CD4-positive, CD25-positive, alpha-beta regulatory T cell (primary cell): Measurements from ENCODE around the gene WNT5A. TPM values are rescaled to one million over a fixed set of nuclear protein-coding genes. Genes with fewer than 3 reads are reported as not detected.
A peak's percentile ranks its signal among the peaks of the same experiment; 100 is the strongest.

Source experiments
- ATAC-seq, 2 donors: fragments of 150-1000 bp; cut with Tn5 transposase; one replicate each; pipeline ENCODE4 v1.10.0; 2021; ENCODE audit warnings: low read depth in 2 of 2, moderate number of reproducible peaks in 2 of 2, moderate library complexity in 1 of 2
- DNase-seq, 3 donors: peaks; one replicate each; pipeline versions ENCODE4 v3.0.0 to v3.0.0-alpha.2; 2012 to 2022; ENCODE audit warnings: mixed read lengths in 1 of 3
- H3K27ac ChIP-seq: one replicate; pipeline ENCODE4 v1.7.0; 2013; ENCODE audit warnings: mild to moderate bottlenecking, low read length; ENCODE audit not compliant: insufficient read depth, poor library complexity, severe bottlenecking
- H3K27me3 ChIP-seq: one replicate; pipeline ENCODE4 v1.7.0; 2013; ENCODE audit warnings: low read length; ENCODE audit not compliant: control insufficient read depth, insufficient read depth
- H3K36me3 ChIP-seq: one replicate; pipeline ENCODE4 v1.7.0; 2013; ENCODE audit warnings: mild to moderate bottlenecking, low read length, moderate library complexity; ENCODE audit not compliant: control insufficient read depth, insufficient read depth
- H3K4me1 ChIP-seq: 2 replicates; pipeline ENCODE4 v1.7.0; 2013; ENCODE audit warnings: mild to moderate bottlenecking, low read length; ENCODE audit not compliant: insufficient read depth, control insufficient read depth, poor library complexity, severe bottlenecking
- H3K4me3 ChIP-seq: one replicate; pipeline ENCODE4 v1.7.0; 2013; ENCODE audit warnings: low read depth, mild to moderate bottlenecking, low read length, moderate library complexity
- H3K9me3 ChIP-seq, 2 experiments: 1 replicate in 1 of 2; 2 replicates in 1 of 2; pipeline ENCODE4 v1.7.0; 2013; ENCODE audit warnings: low read length in 2 of 2, mild to moderate bottlenecking in 1 of 2, moderate library complexity in 1 of 2; ENCODE audit not compliant: control insufficient read depth in 2 of 2
- H3K27ac Mint-ChIP-seq, 3 donors: one replicate each; pipeline ENCODE4 v1.8.0; 2020 to 2022; ENCODE audit warnings: mild to moderate bottlenecking in 3 of 3, mixed read lengths in 3 of 3, moderate library complexity in 2 of 3
- H3K27me3 Mint-ChIP-seq: one replicate; pipeline ENCODE4 v1.8.0; 2022; ENCODE audit warnings: mild to moderate bottlenecking, mixed read lengths
- H3K36me3 Mint-ChIP-seq: one replicate; pipeline ENCODE4 v1.8.0; 2020; ENCODE audit warnings: mixed read lengths
- H3K4me1 Mint-ChIP-seq, 4 donors: one replicate each; pipeline ENCODE4 v1.8.0; 2020 to 2022; ENCODE audit warnings: mixed read lengths in 4 of 4, mild to moderate bottlenecking in 1 of 4
- H3K4me3 Mint-ChIP-seq, 4 donors: one replicate each; pipeline ENCODE4 v1.8.0; 2020 to 2022; ENCODE audit warnings: mild to moderate bottlenecking in 4 of 4, mixed read lengths in 4 of 4, moderate library complexity in 3 of 4
- H3K9me3 Mint-ChIP-seq, 7 donors: one replicate each; pipeline ENCODE4 v1.8.0; 2020 to 2022; ENCODE audit warnings: mixed read lengths in 7 of 7, mild to moderate bottlenecking in 3 of 7, moderate library complexity in 2 of 7
- polyA plus RNA-seq, 4 donors: library from polyadenylated mRNA; unstranded; fragments of 300-500 nt; fragmentation: Illumina TruSeq; gene quantifications; one replicate each; pipeline ENCODE4 v1.2.3, GENCODE V29; 2021
- total RNA-seq: library from RNA; stranded (reverse); gene quantifications from one replicate; pipeline ENCODE4 v1.2.3, GENCODE V29; 2022

WNT5A gene
- total and polyA plus RNA-seq, 5 donors from 2014 or later = not detected

DNA sequence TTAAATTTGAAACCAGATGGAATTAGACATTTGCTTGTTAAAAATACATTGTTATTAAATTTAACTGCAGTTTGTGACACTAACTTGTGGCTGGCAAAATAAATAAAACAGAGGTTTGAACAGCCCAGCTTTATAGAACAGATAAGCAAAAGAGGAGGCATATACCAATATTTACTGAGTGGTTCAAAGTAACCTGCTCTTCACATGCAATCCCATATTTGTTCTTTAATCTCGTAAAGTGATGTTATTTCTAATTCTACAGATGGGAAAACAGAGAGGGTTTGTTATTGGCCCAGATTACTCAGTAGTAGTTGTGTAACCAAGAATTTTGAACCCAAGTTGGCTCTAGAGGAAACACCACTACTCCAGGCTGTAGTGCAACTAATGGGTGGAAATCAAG is 37.6 kb downstream of the WNT5A start:
- H3K27ac Mint-ChIP-seq = no peak overlapping the region
- no peak overlapping the region for H3K4me3 ChIP-seq
- ATAC-seq = no peak

GRCh38 chr3:55446850-55447249 is 40.3 kb downstream of the WNT5A start:
- H3K36me3 Mint-ChIP-seq = no peaks in the 10 kb centered on the region
- H3K4me1 Mint-ChIP-seq = peaks cover 0 to 2% (median 0%) of the 10 kb centered on the region in 4 donors
- H3K4me3 ChIP-seq = no peak overlapping the region
- no peak overlapping the region for H3K4me3 Mint-ChIP-seq
- H3K27me3 ChIP-seq = no peaks in the 10 kb centered on the region
- H3K9me3 Mint-ChIP-seq = peaks cover 0 to 6% (median 2%) of the 10 kb centered on the region in 7 donors
- no peak for ATAC-seq
- peak overlapping the region in 1 of 3 donors; percentile 9 for H3K27ac Mint-ChIP-seq
- H3K27me3 Mint-ChIP-seq = no peaks in the 10 kb centered on the region
- H3K27ac ChIP-seq = no peak overlapping the region
- no peaks in the 10 kb centered on the region for H3K4me1 ChIP-seq
- H3K9me3 ChIP-seq = no peaks in the 10 kb centered on the region
- no peak for DNase-seq
- no peaks in the 10 kb centered on the region for H3K36me3 ChIP-seq

More for the DNA sequence above, 37.6 kb downstream of the WNT5A start:
- Histone ChIP-seq H3K9me3 (no peaks in the 10 kb centered on the region), H3K27ac (no peak overlapping the region), H3K36me3 (no peaks in the 10 kb centered on the region), H3K27me3 (no peaks in the 10 kb centered on the region), H3K4me1 (no peaks in the 10 kb centered on the region)
- no peaks in the 10 kb centered on the region for H3K27me3 Mint-ChIP-seq
- no peaks in the 10 kb centered on the region for H3K36me3 Mint-ChIP-seq
- H3K4me3 Mint-ChIP-seq = no peak overlapping the region
- peaks cover 0 to 8% (median 0%) of the 10 kb centered on the region in 7 donors for H3K9me3 Mint-ChIP-seq
- H3K4me1 Mint-ChIP-seq = no peaks in the 10 kb centered on the region
- no peak for DNase-seq

GRCh38 chr3:55445551-55445950 is 41.6 kb downstream of the WNT5A start:
- Histone ChIP-seq H3K4me3 (no peak overlapping the region), H3K4me1 (no peaks in the 10 kb centered on the region), H3K9me3 (no peaks in the 10 kb centered on the region), H3K36me3 (no peaks in the 10 kb centered on the region), H3K27ac (no peak overlapping the region), H3K27me3 (no peaks in the 10 kb centered on the region)
- H3K9me3 Mint-ChIP-seq = peaks cover 0 to 6% (median 0%) of the 10 kb centered on the region in 7 donors
- no peak for DNase-seq
- peaks cover 0 to 2% (median 0%) of the 10 kb centered on the region in 4 donors for H3K4me1 Mint-ChIP-seq
- H3K36me3 Mint-ChIP-seq = no peaks in the 10 kb centered on the region
- H3K4me3 Mint-ChIP-seq = no peak overlapping the region
- H3K27ac Mint-ChIP-seq = no peak overlapping the region
- ATAC-seq = no peak
- H3K27me3 Mint-ChIP-seq = no peaks in the 10 kb centered on the region

DNA sequence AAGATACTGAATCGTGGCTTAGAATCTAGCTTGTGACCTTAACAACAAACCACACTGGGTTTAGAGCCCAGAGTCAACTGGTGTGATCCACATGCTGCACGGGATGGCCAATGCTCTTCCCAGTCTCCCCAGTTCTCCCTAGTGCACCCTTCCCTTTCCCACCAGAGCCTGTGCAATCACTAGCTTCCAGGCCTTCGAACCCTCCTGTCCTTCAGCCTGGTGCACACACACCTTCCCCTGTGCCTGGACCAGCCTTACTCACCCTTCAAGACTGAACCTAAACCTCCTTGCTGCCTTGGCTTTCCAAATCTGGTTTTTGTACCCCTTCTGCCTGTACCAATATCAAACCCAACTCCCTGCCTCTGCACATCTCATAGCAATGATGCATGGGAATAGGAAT is 43.8 kb downstream of the WNT5A start:
- Histone ChIP-seq H3K4me3 (no peak overlapping the region), H3K9me3 (no peaks in the 10 kb centered on the region), H3K4me1 (no peaks in the 10 kb centered on the region), H3K36me3 (no peaks in the 10 kb centered on the region), H3K27ac (no peak overlapping the region), H3K27me3 (no peaks in the 10 kb centered on the region)
- peaks cover 0 to 6% (median 4%) of the 10 kb centered on the region in 7 donors for H3K9me3 Mint-ChIP-seq
- H3K4me3 Mint-ChIP-seq = no peak overlapping the region
- H3K27me3 Mint-ChIP-seq = no peaks in the 10 kb centered on the region
- H3K27ac Mint-ChIP-seq = no peak overlapping the region
- H3K36me3 Mint-ChIP-seq = no peaks in the 10 kb centered on the region
- peaks cover 0 to 2% (median 0%) of the 10 kb centered on the region in 4 donors for H3K4me1 Mint-ChIP-seq
- ATAC-seq (no peak), DNase-seq (no peak)

- Histone ChIP-seq H3K4me3 (no peak overlapping the region), H3K27me3 (no peaks in the 10 kb centered on the region), H3K27ac (no peak overlapping the region), H3K36me3 (no peaks in the 10 kb centered on the region), H3K9me3 (no peaks in the 10 kb centered on the region), H3K4me1 (no peaks in the 10 kb centered on the region)
- ATAC-seq (no peak), DNase-seq (no peak)
- H3K4me3 Mint-ChIP-seq = no peak overlapping the region
- peaks cover 0 to 6% (median 4%) of the 10 kb centered on the region in 7 donors for H3K9me3 Mint-ChIP-seq
- H3K27me3 Mint-ChIP-seq = no peaks in the 10 kb centered on the region
- H3K4me1 Mint-ChIP-seq = peaks cover 0 to 2% (median 0%) of the 10 kb centered on the region in 4 donors
- H3K36me3 Mint-ChIP-seq = no peaks in the 10 kb centered on the region
- no peak overlapping the region for H3K27ac Mint-ChIP-seq
Measured at GRCh38 chr3:55442861-55443260, 44.2 kb downstream of the WNT5A start.

DNA sequence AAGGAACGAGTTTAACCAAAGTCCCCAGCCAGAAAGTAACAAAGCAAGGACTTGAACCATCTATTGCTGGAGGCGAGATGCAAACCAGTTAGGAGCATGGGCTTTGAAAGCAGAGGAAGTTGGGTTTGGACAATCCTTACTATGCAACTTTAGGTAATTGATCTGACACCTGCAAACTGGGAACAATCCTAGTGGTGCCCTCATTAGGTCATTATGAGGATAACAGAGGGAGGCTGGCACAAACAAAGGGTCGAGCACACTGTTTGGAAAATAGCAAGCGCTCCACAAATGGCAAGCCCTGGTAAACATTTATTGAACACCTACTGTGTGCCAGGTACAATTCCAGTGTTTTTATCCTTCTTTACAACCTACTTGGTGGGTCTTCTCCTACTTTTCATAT is 45.6 kb downstream of the WNT5A start:
- ATAC-seq (no peak), DNase-seq (no peak)
- Mint-ChIP-seq H3K27ac (no peak overlapping the region), H3K9me3 (peaks cover 0 to 6% (median 3%) of the 10 kb centered on the region in 7 donors), H3K36me3 (no peaks in the 10 kb centered on the region), H3K4me1 (peaks cover 0 to 2% (median 0%) of the 10 kb centered on the region in 4 donors), H3K4me3 (no peak overlapping the region), H3K27me3 (no peaks in the 10 kb centered on the region)
- Histone ChIP-seq H3K36me3 (no peaks in the 10 kb centered on the region), H3K9me3 (no peaks in the 10 kb centered on the region), H3K4me1 (no peaks in the 10 kb centered on the region), H3K4me3 (no peak overlapping the region), H3K27me3 (no peaks in the 10 kb centered on the region), H3K27ac (no peak overlapping the region)

DNA sequence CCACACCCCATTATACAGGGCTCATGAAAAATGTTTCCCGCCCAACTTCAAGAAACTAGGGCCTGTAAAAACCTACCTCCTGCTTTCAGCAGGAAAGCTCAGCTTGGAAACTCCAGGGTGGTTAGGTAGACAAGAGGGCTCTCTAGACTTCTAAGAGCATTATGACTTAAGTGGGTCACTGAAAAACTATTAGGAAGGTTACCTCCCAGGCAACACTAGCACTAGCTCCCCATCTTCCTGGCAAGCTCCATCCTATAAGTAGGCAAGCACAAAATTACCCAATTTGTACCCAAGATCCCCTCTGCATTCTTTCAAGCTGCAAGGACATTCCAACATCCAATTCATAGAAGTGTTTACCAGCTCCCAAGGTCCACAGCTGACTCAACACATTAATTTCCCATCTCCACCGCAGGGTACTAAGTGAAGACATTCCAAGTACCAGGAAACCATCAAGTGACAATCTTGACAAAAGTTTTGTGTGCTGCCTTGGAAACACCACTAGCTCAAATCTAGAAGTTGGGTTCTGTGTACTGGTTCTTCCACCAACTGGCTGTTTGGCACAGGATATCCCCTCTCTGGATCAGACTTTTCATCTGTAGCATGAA is 46.9 kb downstream of the WNT5A start:
- no peaks in the 10 kb centered on the region for H3K36me3 Mint-ChIP-seq
- ATAC-seq = no peak
- H3K4me1 Mint-ChIP-seq = peaks cover 0 to 2% (median 0%) of the 10 kb centered on the region in 4 donors
- no peak for DNase-seq
- peaks cover 0 to 6% (median 3%) of the 10 kb centered on the region in 7 donors for H3K9me3 Mint-ChIP-seq
- no peak overlapping the region for H3K27ac Mint-ChIP-seq
- Histone ChIP-seq H3K4me3 (no peak overlapping the region), H3K27me3 (no peaks in the 10 kb centered on the region), H3K4me1 (no peaks in the 10 kb centered on the region), H3K27ac (no peak overlapping the region), H3K36me3 (no peaks in the 10 kb centered on the region), H3K9me3 (no peaks in the 10 kb centered on the region)
- H3K27me3 Mint-ChIP-seq = no peaks in the 10 kb centered on the region
- H3K4me3 Mint-ChIP-seq = no peak overlapping the region

DNA sequence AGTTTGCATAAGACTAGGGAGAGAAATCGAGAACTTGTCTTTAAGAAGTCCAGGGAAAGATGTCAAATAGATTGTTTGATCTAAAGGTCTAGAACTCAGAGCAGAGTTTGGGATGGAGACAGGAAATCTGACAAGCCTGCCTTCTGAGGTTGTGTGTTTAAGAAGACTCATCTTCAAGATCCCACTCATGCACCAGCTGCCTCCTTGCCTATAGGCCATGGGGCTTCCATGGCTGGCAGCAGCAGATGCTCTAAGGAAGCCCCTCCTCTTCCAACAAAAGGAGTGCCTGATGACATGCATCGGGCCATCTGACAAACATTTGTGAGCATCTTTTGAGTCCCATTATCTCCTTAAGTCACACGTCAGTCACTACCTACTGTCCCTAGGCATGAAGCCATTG is 47.4 kb downstream of the WNT5A start:
- no peak overlapping the region for H3K4me3 Mint-ChIP-seq
- H3K4me1 Mint-ChIP-seq = peaks cover 0 to 2% (median 0%) of the 10 kb centered on the region in 4 donors
- no peaks in the 10 kb centered on the region for H3K36me3 Mint-ChIP-seq
- Histone ChIP-seq H3K9me3 (no peaks in the 10 kb centered on the region), H3K27me3 (no peaks in the 10 kb centered on the region), H3K4me1 (no peaks in the 10 kb centered on the region), H3K36me3 (no peaks in the 10 kb centered on the region), H3K27ac (no peak overlapping the region), H3K4me3 (no peak overlapping the region)
- H3K27ac Mint-ChIP-seq = no peak overlapping the region
- DNase-seq (no peak), ATAC-seq (no peak)
- peaks cover 0 to 6% (median 3%) of the 10 kb centered on the region in 7 donors for H3K9me3 Mint-ChIP-seq
- H3K27me3 Mint-ChIP-seq = no peaks in the 10 kb centered on the region
